ENCODE data around the gene NRXN3.

DNA sequence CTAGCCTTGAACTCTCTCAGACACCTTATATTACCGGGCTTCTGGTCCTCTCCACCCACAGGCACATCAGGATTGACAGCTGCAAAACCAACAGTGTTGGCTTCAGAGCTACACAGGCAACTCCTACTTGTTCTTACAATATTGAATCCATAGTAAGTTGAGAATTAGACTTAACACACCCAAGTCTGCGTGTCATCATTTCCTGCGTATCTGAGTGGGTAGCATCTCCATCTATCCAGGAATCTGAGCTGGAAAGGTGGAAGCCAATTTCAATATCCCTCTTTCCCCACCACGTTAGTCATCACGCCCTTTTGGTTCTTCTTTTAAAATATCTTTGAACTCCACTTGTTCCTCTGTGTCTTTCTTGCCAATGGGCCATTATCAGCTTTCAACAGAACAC, 37.2 kb downstream of the NRXN3 start:
- no peak for TF ChIP-seq EZH2 (IDR thresholded peaks at IDR 0.05; ENCODE audit: borderline replicate concordance, low read length)
- no peak for TF ChIP-seq CTCF (conservative IDR thresholded peaks at IDR 0.05 in 1 of 2, IDR thresholded peaks at IDR 0.05 in 1 of 2; ENCODE audit: extremely low read depth in 1 of 2, insufficient read depth in 1 of 2, low read depth in 1 of 2, low read length in 2 of 2)

Measured in mammary epithelial cell (primary cell).